ENCODE data around the gene IFNL1.
"Not testable (repeated sequence)": the region's sequence is repeated elsewhere in the genome, so short reads cannot be mapped to it uniquely, and the experiment has no call there.

IFNL1 gene

GRCh38 chr19:39296055-39296645 lies at the start of gene IFNL1:
Gene IFNL1 (plus strand): TSS chr19:39296407. CDS start chr19:39296422, 15 bp downstream.
- no peak for DNase-seq

DNA sequence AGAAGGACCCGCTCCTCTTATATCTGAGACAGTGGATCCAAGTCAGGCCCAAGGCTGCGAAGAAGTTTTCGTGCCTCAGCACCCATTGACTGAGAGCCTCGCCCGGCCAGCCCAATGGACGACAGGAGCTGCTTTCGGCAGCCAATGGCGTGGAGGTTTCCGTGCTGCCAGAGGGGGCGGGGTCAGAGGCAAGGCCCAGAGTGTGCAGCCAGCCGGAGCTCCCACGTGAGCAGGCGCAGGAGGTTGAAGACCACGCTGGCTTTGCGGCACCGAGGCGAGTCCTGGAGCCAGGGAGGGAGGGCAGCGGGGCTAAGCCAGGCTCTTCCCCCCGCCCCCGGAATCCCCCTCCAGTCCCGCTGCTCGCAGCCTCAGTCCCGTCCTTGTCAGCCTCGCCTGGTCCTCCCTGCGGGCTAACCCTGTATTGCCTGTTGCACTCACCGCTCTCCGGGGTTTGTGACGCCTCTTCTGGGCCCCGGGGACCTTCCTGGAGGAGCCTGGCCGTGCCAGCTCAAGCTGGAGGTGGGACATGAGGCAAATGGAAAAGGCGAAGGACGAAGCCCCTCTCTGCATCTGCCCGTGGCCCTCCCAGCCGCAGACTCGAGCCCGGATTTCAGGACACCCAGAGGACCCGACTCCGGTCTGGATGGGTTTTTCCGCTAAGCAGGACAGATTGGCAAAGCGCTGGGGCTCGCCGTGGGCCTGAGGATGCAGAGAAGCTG lies 49.1 kb upstream of the IFNL1 start:
- DNase-seq = no peak

GRCh38 chr19:39247701-39248664 lies 48.2 kb upstream of the IFNL1 start:
- no peak for DNase-seq

DNA sequence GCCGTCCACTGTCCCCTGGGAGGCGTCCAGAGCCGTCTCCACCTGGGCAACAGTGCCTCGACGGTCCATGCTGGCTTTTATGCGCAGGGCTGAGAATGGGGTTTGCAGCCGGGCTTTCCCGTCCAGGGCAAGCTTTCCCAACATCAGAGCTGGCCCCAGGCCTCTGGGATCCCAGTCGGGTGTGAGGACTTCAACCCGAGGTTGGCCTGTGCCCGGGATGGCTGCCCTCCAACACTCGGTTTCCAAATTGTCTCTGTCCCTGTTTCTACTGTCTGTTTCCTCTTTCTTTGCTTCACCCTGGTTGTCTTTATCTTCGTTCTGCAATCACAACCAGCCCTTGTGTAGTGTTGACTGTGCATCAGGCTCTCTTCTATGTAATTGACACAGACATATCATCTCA lies 47.4 kb upstream of the IFNL1 start, which contains the start of gene IFNL4:
TSS of gene IFNL4 (minus strand) at position 51 of the 400 bp plus-strand sequence.
- no peak for DNase-seq

GRCh38 chr19:39251081-39251480 lies 45.1 kb upstream of the IFNL1 start:
- DNase-seq = no peak

DNA sequence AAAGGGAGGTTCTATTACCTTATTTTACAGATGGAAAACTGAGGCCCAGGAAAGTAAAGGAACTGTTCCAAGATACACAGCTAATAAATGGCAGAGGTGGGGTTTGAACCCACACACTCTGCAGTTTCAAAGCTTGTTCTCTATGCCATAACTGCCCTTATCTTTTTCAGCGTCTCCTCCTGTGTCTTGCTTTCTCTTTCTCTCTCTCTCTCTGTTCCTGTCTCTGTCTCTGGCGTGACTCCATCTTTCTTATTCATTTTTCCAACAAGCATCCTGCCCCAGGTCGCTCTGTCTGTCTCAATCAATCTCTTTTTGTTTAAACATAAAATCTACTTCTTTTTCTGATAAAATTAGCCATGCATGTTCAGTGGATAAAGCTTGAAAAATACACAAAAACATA lies 44.4 kb upstream of the IFNL1 start:
- no peak for DNase-seq

GRCh38 chr19:39252458-39252857 lies 43.7 kb upstream of the IFNL1 start:
- DNase-seq = no peak

GRCh38 chr19:39253374-39254149 lies 42.6 kb upstream of the IFNL1 start:
- no peak for DNase-seq

- no peak for DNase-seq
Measured at GRCh38 chr19:39254531-39255345, 41.5 kb upstream of the IFNL1 start.

DNA sequence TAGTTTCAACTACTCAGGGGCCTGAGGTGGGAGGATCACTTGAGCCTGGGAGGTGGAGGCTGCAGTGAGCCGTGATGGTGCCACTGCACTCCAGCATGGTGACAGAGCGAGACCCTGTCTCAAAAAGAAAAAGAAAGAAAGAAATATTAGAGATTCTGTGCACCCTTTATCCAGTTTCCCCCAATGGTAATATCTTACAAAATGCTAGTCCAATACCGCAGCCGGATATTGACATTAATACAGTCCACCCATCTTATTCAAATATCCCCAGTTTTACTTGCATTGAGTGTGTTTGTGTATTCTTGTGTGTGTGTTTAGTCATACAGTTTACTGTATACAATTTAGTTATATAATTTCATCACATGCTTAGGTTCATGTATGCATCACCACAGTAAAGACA lies 39.0 kb upstream of the IFNL1 start:
- no peak for DNase-seq

DNA sequence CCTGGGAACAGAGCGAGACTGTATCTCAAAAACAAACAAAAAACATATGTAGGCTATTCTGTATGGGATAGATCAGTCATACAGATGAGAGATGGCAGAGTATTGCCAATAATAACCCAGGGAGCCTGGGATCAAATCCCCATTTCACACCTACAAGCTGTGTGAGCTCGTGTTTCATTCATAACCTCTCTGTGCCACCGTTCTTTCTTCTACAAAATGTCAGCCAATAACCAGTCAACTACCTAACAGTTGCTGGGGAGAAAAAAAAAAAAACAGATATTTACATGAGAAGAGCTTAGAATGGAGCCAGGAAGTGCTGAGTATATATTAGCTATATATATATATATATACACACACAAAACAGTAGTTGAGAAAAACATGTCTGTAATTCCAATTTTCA lies 34.5 kb upstream of the IFNL1 start:
- no peak for DNase-seq

DNA sequence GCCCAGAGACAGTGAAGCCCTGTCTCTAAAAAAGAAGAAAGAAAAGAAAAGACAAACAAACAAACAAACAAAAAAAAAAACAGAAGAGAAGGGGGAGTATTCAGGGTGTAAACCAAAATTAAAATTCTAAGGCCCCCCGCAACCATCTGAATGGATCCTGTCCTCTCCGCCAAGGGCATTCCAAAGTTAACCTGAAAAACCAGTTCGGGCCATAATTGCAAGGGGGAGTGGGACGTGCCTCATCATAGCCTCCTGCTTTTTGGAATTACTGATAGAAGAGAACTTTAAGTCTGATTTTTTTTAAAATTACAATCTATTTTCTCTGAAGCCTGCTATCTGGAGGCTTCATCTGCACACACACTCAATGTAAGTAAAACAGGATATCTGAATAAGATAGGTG lies 33.7 kb upstream of the IFNL1 start:
- DNase-seq = no peak

GRCh38 chr19:39263912-39264305 lies 32.3 kb upstream of the IFNL1 start:
- no peak for DNase-seq

DNA sequence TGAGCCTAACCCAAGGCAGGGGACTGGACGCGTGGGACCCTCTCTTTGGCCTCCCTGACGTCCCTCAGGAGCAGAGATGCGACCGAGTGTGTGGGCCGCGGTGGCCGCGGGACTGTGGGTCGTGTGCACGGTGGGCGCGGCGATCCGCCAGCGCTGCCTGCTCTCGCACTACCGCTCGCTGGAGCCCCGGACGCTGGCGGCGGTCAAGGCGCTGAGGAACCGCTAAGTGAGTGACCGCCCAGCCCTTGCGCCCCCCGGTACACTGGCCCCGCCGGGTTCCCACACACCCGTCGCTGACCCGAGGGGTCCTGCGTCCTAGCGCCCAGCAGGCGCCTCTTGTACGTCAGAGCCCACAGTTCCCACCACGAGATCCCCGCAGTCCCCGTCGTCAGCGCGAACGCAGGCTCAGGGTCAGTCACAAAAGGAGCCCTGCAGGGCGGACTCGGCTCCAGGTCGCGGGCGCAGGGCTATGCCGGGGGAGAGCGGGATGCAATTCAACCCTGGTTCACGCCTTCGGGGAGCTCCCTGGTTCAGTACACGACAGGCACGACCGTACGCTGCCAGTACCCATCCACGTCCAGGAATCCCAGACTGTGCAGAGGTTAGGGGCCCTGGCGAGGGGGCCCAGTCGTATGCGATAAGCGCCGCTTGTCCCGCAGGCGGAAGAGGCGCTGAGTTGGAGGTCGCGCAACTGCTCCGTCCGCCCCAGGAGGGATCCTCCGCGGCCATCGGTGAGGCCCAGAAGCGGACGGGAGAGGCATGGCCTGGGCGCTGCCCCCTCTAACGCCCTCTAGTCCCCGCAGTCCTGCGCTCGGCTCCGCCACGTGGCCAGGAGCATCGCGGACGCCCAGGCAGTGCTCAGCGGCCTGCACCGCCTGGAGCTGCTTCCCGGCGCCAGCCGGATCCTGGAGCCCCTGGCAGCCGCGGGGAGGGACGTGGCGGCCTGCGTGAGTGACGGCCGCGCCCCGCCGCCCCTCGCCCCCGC lies 31.6 kb upstream of the IFNL1 start:
- no peak for DNase-seq

- DNase-seq = no peak
Measured at GRCh38 chr19:39265321-39265916, 30.8 kb upstream of the IFNL1 start.

GRCh38 chr19:39268085-39268484 lies 28.1 kb upstream of the IFNL1 start, which contains the start of gene IFNL2:
Gene IFNL2 (plus strand): TSS chr19:39268396. CDS start chr19:39268569, 173 bp downstream.
- not testable (repeated sequence) for DNase-seq

GRCh38 chr19:39268531-39269223 lies 27.5 kb upstream of the IFNL1 start:
- not testable (repeated sequence) for DNase-seq

DNA sequence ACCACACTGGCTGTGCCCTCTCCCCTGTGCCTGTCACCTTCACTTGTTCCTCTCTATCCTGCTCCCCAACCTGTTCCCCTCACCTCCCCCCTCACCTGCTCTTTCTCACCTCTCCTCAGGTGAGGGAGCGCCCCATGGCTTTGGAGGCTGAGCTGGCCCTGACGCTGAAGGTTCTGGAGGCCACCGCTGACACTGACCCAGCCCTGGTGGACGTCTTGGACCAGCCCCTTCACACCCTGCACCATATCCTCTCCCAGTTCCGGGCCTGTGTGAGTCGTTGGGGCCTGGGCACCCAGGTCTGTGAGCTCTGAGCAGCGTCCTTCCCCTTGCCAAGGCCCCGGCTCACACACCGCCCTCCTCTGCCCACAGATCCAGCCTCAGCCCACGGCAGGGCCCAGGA lies 26.8 kb upstream of the IFNL1 start:
- not testable (repeated sequence) for DNase-seq
